Type B pancreatic cell (in vitro differentiated cells): ENCODE measurements around the gene MESP1. TPM values are rescaled to one million over a fixed set of nuclear protein-coding genes. Genes with fewer than 3 reads are reported as not detected.
A peak's percentile ranks its signal among the peaks of the same experiment; 100 is the strongest.

ENCODE experiments used
- DNase-seq: peaks from one replicate; pipeline ENCODE4 v3.0.0; 2021; ENCODE audit warnings: mixed read lengths; ENCODE audit not compliant: unreplicated experiment; ENCODE audit errors: extremely low spot score
- H3K27ac Mint-ChIP-seq: 2 replicates; pipeline ENCODE4 v1.8.0; 2021; ENCODE audit warnings: mild to moderate bottlenecking, mixed read lengths
- H3K27me3 Mint-ChIP-seq: 2 replicates; pipeline ENCODE4 v1.8.0; 2021; ENCODE audit warnings: mixed read lengths
- H3K36me3 Mint-ChIP-seq: 2 replicates; pipeline ENCODE4 v1.8.0; 2021; ENCODE audit warnings: mixed read lengths
- H3K4me1 Mint-ChIP-seq: one replicate; pipeline ENCODE4 v1.8.0; 2021; ENCODE audit warnings: mixed read lengths; ENCODE audit not compliant: unreplicated experiment
- H3K4me3 Mint-ChIP-seq: 2 replicates; pipeline ENCODE4 v1.8.0; 2021; ENCODE audit warnings: mild to moderate bottlenecking, mixed read lengths
- H3K9me3 Mint-ChIP-seq: 2 replicates; pipeline ENCODE4 v1.8.0; 2021; ENCODE audit warnings: mixed read lengths
- CTCF ChIP-seq: fragments of 200-600 bp; sonication (generic); conservative IDR thresholded peaks from 2 replicates; pipeline ENCODE4 v1.5.0; 2021; ENCODE audit warnings: antibody characterized with exemption, mild to moderate bottlenecking
- total RNA-seq: library from RNA; stranded (reverse); gene quantifications from 2 replicates; pipeline ENCODE4 v1.2.1, GENCODE V29; 2021; ENCODE audit warnings: low replicate concordance

Gene MESP1
- total RNA-seq, 1 donor from 2014 or later: 2.1 TPM

DNA sequence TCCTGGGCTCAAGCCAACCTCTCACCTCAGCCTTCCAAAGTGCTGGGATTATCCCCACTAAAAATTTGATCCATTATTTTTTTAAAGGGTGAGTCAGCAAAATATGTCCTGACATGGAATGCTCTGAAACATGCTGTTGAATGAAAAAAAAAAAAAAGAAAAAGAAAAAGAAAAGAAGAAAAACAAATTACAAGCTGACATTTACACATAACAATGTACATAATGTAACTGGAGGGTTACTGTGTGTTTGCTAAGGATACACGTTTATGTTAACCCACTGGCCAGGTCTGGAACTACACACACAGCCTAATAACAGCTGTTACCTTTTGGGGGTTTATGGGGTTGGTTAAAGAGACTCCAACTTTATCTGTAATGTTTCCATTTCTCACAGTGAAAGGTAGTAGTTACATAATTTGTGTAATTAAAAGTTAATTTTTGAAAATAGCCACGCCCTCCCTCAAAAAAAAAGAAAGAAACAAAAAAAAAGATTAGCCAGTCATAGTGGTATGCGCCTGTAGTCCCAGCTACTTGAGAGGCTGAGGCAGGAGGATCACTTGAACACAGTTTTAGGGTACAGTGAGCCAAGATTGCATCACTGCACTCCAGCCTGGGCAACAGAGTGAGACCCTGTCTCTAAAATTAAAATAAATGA is 22.0 kb upstream of the MESP1 start:
- Mint-ChIP-seq H3K36me3 (no peaks in the 10 kb centered on the region), H3K9me3 (no peaks in the 10 kb centered on the region), H3K4me1 (no peaks in the 10 kb centered on the region), H3K4me3 (no peak overlapping the region), H3K27ac (no peak overlapping the region), H3K27me3 (peaks cover 2% of the 10 kb centered on the region)
- DNase-seq: no peak
- peak; percentile 65 for TF ChIP-seq CTCF

GRCh38 chr15:89770041-89770440 is 19.0 kb upstream of the MESP1 start:
- Mint-ChIP-seq H3K27me3 (no peaks in the 10 kb centered on the region), H3K36me3 (no peaks in the 10 kb centered on the region), H3K27ac (no peak overlapping the region), H3K9me3 (no peaks in the 10 kb centered on the region), H3K4me1 (no peaks in the 10 kb centered on the region), H3K4me3 (no peak overlapping the region)
- TF ChIP-seq CTCF: no peak
- DNase-seq: no peak

GRCh38 chr15:89769366-89769765 is 18.3 kb upstream of the MESP1 start:
- Mint-ChIP-seq H3K4me1 (no peaks in the 10 kb centered on the region), H3K36me3 (no peaks in the 10 kb centered on the region), H3K9me3 (no peaks in the 10 kb centered on the region), H3K27me3 (no peaks in the 10 kb centered on the region), H3K4me3 (no peak overlapping the region), H3K27ac (no peak overlapping the region)
- TF ChIP-seq CTCF: no peak
- no peak for DNase-seq

GRCh38 chr15:89768071-89768500 is 17.0 kb upstream of the MESP1 start:
- Mint-ChIP-seq H3K9me3 (no peaks in the 10 kb centered on the region), H3K36me3 (no peaks in the 10 kb centered on the region), H3K27ac (no peak overlapping the region), H3K4me3 (no peak overlapping the region), H3K27me3 (no peaks in the 10 kb centered on the region), H3K4me1 (no peaks in the 10 kb centered on the region)
- DNase-seq: no peak
- no peak for TF ChIP-seq CTCF

DNA sequence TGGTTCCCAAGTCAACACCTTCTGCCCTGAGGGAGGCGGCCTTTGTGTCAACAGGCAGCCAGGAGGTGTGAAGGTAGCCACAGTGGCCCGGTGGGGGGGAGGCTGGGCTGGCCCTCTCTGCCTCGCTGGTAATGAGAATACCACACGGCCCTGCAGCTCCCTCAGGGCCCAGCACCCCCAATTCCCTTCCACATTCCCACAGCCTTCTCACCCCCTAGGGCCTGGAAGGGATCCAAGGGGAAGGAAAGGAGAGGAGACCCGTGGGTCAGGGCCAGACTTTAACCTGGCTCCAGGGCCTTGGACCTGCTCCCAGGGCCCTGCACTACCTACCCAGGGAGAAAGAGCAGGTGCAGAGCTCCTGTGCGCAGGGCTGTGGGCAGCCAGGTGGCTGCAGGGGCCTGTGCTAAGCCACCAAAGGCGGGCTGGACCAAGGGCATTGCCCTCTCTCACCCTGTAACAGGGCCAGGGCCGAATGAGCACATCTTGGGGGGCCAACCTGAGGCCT is 16.4 kb upstream of the MESP1 start:
- no peak overlapping the region for H3K27ac Mint-ChIP-seq
- H3K4me1 Mint-ChIP-seq: no peaks in the 10 kb centered on the region
- TF ChIP-seq CTCF: no peak
- H3K27me3 Mint-ChIP-seq: no peaks in the 10 kb centered on the region
- H3K36me3 Mint-ChIP-seq: no peaks in the 10 kb centered on the region
- DNase-seq: no peak
- H3K4me3 Mint-ChIP-seq: no peak overlapping the region
- no peaks in the 10 kb centered on the region for H3K9me3 Mint-ChIP-seq
